Gastrocnemius medialis (tissue), 4 donors: Measurements from ENCODE around the gene ATP5PD. TPM values are rescaled to one million over a fixed set of nuclear protein-coding genes. Genes with fewer than 3 reads are reported as not detected.

ENCODE experiments used
- ATAC-seq, 2 donors: fragments of 150-250 bp; one replicate each; pipeline ENCODE4 v1.9.1; 2016
- DNase-seq, 2 donors: peaks; one replicate each; pipeline ENCODE4 v3.0.0-alpha.2; 2019
- H3K27ac ChIP-seq, 4 donors: fragments of 200-600 bp; sonication (generic); 1 replicate in 1 of 4; 2 replicates in 3 of 4; pipeline ENCODE4 v1.5.1; 2016 to 2018; ENCODE audit warnings: mild to moderate bottlenecking in 2 of 4, moderate library complexity in 1 of 4
- H3K27me3 ChIP-seq, 3 donors: fragments of 200-600 bp; sonication (generic) in 2 of 3; 1 replicate in 1 of 3; 2 replicates in 2 of 3; pipeline versions ENCODE4 v1.5.1 to v1.6.0; 2016 to 2019; ENCODE audit warnings: mild to moderate bottlenecking in 1 of 3, moderate library complexity in 1 of 3
- H3K36me3 ChIP-seq, 2 donors: fragments of 200-600 bp; sonication (generic) in 1 of 2; one replicate each; pipeline ENCODE4 v1.5.1; 2017 to 2018
- H3K4me1 ChIP-seq, 2 donors: fragments of 200-600 bp; sonication (generic) in 1 of 2; one replicate each; pipeline ENCODE4 v1.5.1; 2016 to 2017; ENCODE audit warnings: mild to moderate bottlenecking in 2 of 2
- H3K4me3 ChIP-seq, 4 donors: fragments of 200-600 bp; sonication (generic) in 3 of 4; 1 replicate in 1 of 4; 2 replicates in 3 of 4; pipeline ENCODE4 v1.5.1; 2016 to 2019; ENCODE audit warnings: mild to moderate bottlenecking in 2 of 4
- H3K9me3 ChIP-seq, 3 donors: fragments of 200-600 bp; sonication (generic) in 2 of 3; 1 replicate in 1 of 3; 2 replicates in 2 of 3; pipeline ENCODE4 v1.5.1; 2016 to 2019
- CTCF ChIP-seq, 5 experiments: fragments of 450-650 bp in 3 of 5; fragments of 200-600 bp in 2 of 5; sonication (generic) in 2 of 5; IDR thresholded peaks in 4 of 5; conservative IDR thresholded peaks in 1 of 5; 1 replicate in 4 of 5; 2 replicates in 1 of 5; pipeline ENCODE4 v1.5.1; 2016 to 2019; ENCODE audit warnings: antibody characterized with exemption in 5 of 5, mild to moderate bottlenecking in 3 of 5, moderate library complexity in 3 of 5
- POLR2A ChIP-seq, 2 donors: fragments of 450-650 bp; IDR thresholded peaks; one replicate each; pipeline ENCODE4 v1.6.1; 2017; ENCODE audit warnings: antibody characterized with exemption in 2 of 2, mild to moderate bottlenecking in 2 of 2, moderate library complexity in 2 of 2
- in situ Hi-C, 4 donors: fragments of 200-750 bp; cut with MboI; loops; one replicate each; pipeline versions ENCODE4 v1.15.0 to v1.8.0; 2017; ENCODE audit warnings: low sequenced_read_pairs in 4 of 4
- intact Hi-C: fragments of 100-400 bp; cut with DNase I; formaldehyde crosslinking; loops from one replicate; pipeline ENCODE4 v1.15.1; 2023; ENCODE audit warnings: low total_unique reads
- total RNA-seq, 4 donors: library from RNA; depleted of rRNA; stranded (reverse); fragments of >200 nt; gene quantifications; one replicate each; pipeline versions ENCODE4 v1.1.0 to v1.2.3, GENCODE V29; 2016

The ATP5PD gene
- total RNA-seq, 4 donors from 2014 or later, result 377 to 495 (median 491) TPM

GRCh38 chr17:75091855-75092327, 45.1 kb upstream of the ATP5PD start:
- H3K4me1 ChIP-seq, result peaks cover 32 to 40% of the 10 kb centered on the region in 2 donors
- DNase-seq (no peak), ATAC-seq (no peak)
- H3K27me3 ChIP-seq, result no peaks in the 10 kb centered on the region
- H3K27ac ChIP-seq, result peak overlapping the region in 2 of 4 donors; percentile 35 to 79
- no peak overlapping the region for H3K4me3 ChIP-seq
- in situ Hi-C loops (no loop called here), intact Hi-C loops (no loop called here)
- no peak for TF ChIP-seq CTCF (IDR thresholded peaks at IDR 0.05 in 4 of 5, conservative IDR thresholded peaks at IDR 0.05 in 1 of 5)
- TF ChIP-seq POLR2A (IDR thresholded peaks at IDR 0.05), result no peak
- H3K36me3 ChIP-seq, result no peaks in the 10 kb centered on the region
- H3K9me3 ChIP-seq, result no peaks in the 10 kb centered on the region

DNA sequence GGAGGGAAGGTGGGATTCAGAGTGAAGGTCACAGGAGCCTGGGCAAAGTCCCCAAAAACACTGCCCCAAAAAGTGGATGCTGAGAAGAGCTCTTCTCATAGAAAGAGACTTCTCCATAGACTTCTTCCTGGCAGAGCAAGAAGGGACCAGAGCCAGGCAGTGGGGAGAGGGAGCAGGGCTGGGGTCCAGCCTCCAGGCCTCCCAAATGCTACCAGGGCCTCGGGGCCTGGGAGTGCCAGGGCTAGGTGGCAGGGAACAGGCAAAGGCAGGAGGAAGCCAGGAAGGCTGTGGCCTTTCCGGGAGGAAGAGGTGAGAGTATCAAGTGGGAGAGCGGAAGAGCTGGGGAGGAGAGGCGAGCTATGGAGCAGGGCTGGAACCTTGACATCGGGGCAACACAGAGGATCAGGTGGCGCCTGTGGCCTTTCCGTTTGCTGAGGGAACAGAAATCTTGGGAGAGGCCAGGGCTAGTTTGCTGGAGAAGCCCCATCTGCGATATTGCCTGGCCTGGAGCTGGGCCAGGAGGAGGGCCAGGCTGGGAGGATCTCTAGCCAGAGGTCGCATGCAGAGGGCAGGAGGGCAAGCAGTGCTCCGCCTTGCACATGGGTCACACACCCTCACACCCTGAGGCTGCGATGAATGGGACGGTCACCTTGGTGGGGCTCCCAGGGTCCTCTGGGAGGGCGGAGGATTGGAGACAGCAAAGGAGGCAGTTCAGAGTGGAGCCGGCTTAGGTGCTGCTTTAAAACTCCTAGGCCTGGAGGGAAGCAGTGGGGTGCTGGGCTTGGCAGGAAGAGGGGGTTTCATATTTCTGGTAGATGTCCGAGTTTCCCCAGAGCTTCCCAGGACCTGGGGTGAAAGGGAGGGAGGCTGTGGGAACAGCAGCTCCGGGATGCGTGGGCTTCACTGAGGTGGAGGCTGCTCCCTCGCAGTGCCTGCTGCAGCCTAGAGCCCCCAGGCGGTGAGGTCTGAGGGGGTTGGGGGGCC, 44.4 kb upstream of the ATP5PD start:
- H3K4me1 ChIP-seq, result peaks cover 29 to 38% of the 10 kb centered on the region in 2 donors
- peak in 1 of 2 donors; percentile 36 for DNase-seq
- in situ Hi-C loops, result no loop called here
- H3K36me3 ChIP-seq, result no peaks in the 10 kb centered on the region
- intact Hi-C loops, result no loop called here
- H3K27me3 ChIP-seq, result no peaks in the 10 kb centered on the region
- H3K27ac ChIP-seq, result peak overlapping the region; percentile 35 to 79 (median 50)
- H3K4me3 ChIP-seq, result no peak overlapping the region
- TF ChIP-seq POLR2A (IDR thresholded peaks at IDR 0.05) (no peak), CTCF (IDR thresholded peaks at IDR 0.05 in 4 of 5, conservative IDR thresholded peaks at IDR 0.05 in 1 of 5) (no peak)
- H3K9me3 ChIP-seq, result no peaks in the 10 kb centered on the region
- ATAC-seq, result peak in 1 of 2 donors; percentile 26

- H3K27ac ChIP-seq, result peak overlapping the region; percentile 77 to 90 (median 84)
- DNase-seq, result no peak
- H3K9me3 ChIP-seq, result no peaks in the 10 kb centered on the region
- intact Hi-C loops (no loop called here), in situ Hi-C loops (no loop called here)
- peak overlapping the region; percentile 63 to 77 (median 70) for H3K4me3 ChIP-seq
- peak; percentile 27 to 33 for ATAC-seq
- no peak for TF ChIP-seq CTCF (IDR thresholded peaks at IDR 0.05 in 4 of 5, conservative IDR thresholded peaks at IDR 0.05 in 1 of 5)
- TF ChIP-seq POLR2A (IDR thresholded peaks at IDR 0.05), result no peak
- no peaks in the 10 kb centered on the region for H3K27me3 ChIP-seq
- H3K36me3 ChIP-seq, result no peaks in the 10 kb centered on the region
- peaks cover 24 to 34% of the 10 kb centered on the region in 2 donors for H3K4me1 ChIP-seq
Observed at GRCh38 chr17:75088465-75089417, 42.0 kb upstream of the ATP5PD start.

DNA sequence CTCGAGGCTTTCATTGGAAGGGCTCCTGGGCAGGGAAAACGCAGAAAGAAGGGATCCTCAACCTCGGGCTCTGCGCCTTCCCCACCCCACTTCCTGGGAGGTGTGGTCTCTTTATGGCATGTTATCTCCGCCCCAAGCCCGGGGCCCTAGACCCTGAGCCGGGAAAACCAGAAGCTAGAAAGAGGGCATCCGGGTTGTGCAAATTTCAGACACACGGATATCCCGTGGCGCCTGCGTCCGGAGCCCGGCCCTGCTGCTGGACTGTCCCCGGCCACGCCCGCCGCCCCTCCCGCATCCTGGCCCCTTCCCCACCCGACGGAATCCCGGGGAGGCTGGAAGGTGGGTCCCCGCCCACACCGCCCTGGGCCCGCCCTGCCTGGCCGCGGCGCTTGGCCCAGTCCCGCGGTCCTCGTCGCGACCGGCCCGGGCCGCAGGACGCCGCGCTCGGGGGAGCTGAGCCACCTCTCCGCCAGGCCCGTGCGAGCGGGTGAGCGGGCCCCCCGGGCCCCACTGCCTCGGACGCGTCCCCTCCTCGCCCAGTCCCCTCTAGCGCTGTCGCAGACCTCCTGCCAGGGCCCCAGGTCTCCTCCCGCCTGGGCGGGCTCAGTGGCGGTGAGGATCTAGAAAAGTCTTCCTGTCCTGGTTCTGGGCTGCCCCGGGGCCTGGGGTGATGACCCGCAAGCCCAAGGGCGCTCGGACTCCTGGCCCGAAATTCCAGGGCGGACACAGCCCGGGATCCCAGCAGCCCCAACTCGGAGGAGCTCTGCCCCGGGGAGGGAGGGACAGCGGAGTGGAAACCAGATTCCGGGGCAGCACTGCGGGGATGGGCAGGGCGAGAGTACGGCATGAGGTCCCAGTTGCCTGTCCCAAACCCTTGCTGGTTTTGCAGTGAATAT, 41.0 kb upstream of the ATP5PD start, which contains the start of gene SLC16A5:
TSS of gene SLC16A5 (plus strand) at position 397 of the 896 bp plus-strand sequence. CDS start 5,683 bp downstream, outside the sequence.
- DNase-seq (peak; percentile 57 to 79), ATAC-seq (peak; percentile 65 to 71)
- Histone ChIP-seq H3K4me1 (peaks cover 24 to 34% of the 10 kb centered on the region in 2 donors), H3K27me3 (no peaks in the 10 kb centered on the region), H3K27ac (peak within 1 kb of the TSS; percentile 77 to 90 (median 84)), H3K36me3 (no peaks in the 10 kb centered on the region), H3K4me3 (peak within 1 kb of the TSS; percentile 63 to 77 (median 70)), H3K9me3 (no peaks in the 10 kb centered on the region)
- TF ChIP-seq POLR2A (IDR thresholded peaks at IDR 0.05) (peak; percentile 45 to 46), CTCF (IDR thresholded peaks at IDR 0.05 in 4 of 5, conservative IDR thresholded peaks at IDR 0.05 in 1 of 5) (peak in 1 of 5 experiments; percentile 4)
- intact Hi-C loops, result no loop called here
- in situ Hi-C loops, result no loop called here
